Measurements from ENCODE around the gene FOLR3.
"Not testable (repeated sequence)": the region's sequence is repeated elsewhere in the genome, so short reads cannot be mapped to it uniquely, and the experiment has no call there.

FOLR3 gene

GRCh38 chr11:72169046-72169555 lies 33.6 kb downstream of the FOLR3 start:
- DNase-seq = not testable (repeated sequence)

GRCh38 chr11:72169754-72170153 lies 34.2 kb downstream of the FOLR3 start:
- not testable (repeated sequence) for DNase-seq

- peak; percentile 69 to 80 for DNase-seq
Measured at GRCh38 chr11:72172043-72172442, 36.5 kb downstream of the FOLR3 start.

- no peak for DNase-seq
Measured at GRCh38 chr11:72173291-72173690, 37.8 kb downstream of the FOLR3 start.

DNA sequence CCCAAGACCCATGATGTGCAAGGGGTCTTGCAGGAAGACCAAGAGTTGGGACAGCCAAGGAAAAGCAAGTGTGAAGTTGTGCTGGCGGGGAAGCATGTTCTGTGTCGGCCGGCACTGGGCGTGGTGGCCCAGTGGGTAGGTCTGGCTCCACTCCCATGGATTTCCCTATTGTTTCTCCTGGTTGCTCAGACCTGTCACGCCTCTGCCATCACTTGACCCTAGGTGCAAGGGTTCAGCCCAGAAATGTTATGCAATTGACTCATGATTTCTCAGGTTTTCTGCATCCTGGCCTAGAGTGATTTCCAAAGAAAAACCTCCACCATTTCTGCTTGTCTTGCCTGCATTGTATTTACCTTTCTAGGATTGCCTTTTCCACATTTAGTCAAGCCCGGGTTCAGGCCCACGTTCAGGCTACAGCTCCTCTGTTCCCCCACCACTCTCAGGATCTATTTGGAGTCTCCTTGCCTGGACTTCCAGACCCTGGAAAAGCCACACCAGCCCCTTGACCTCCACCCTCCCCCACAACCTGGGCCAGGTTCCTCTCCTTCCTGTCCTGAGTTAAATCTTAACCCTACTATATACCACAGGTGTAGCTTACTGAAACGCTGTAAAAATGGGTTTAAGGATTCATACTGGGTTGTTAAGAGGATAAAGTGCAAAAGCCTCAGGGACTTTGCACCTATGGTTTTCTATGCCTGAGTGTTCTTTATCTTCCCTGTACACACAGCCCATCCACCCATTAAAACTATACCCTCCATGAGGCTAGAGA lies 39.0 kb downstream of the FOLR3 start:
- DNase-seq = no peak

DNA sequence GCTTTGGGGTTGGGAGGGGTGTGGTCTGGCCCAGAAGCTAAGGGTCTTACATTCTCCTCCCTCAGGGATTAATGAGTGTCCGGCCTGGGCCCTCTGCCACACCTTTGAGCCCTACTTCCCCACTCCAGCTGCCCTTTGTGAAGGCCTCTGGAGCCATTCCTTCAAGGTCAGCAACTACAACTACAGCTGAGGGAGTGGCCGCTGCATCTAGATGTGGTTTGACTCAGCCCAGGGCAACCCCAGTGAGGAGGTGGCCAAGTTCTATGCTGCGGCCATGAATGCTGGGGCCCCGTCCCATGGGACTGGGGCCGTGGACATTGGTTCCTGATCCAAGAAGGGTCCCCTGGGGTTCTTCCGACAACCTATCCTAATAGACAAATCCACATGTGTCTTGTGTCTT lies 42.1 kb downstream of the FOLR3 start:
- no peak for DNase-seq

GRCh38 chr11:72179049-72179803 lies 43.7 kb downstream of the FOLR3 start:
- no peak for DNase-seq

- no peak for DNase-seq
Measured at GRCh38 chr11:72179804-72180396, 44.4 kb downstream of the FOLR3 start.

- DNase-seq = not testable (repeated sequence)
Measured at GRCh38 chr11:72180892-72181552, 45.5 kb downstream of the FOLR3 start.

GRCh38 chr11:72181553-72181958 lies 46.0 kb downstream of the FOLR3 start:
- DNase-seq = not testable (repeated sequence)

DNA sequence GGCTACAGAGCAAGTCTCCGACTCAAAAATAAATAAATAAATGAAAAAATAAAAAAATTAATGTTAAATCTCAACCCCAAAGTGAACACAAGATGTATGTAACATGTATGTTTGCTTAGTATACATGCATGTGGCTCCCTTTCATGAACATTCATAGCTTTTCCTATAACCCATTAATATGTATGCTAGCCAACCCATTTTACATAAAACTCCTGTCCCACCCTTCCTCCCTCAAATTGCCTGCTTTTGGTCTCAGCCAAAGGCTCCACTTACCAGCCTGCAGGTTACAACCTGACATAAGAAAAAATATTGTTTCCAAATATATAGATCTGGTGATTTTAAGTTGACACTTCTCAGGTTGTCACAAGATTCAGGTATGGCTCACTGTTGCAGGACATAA lies 52.7 kb downstream of the FOLR3 start:
- no peak for DNase-seq

Measured in inflammatory macrophage (primary cell).